OCI-LY3 (cell line): Measurements from ENCODE around the gene NCKAP5.

Experiments
- CTCF ChIP-seq: fragments of 200-600, 300-600 bp; sonication (generic); IDR thresholded peaks from 2 replicates; pipeline ENCODE4 v1.5.1; 2014; ENCODE audit warnings: antibody characterized with exemption, low read length, low read depth
- EZH2phosphoT487 ChIP-seq: fragments of 200-600 bp; shearing (Covaris generic); IDR thresholded peaks from 2 replicates; pipeline ENCODE4 v1.6.1; 2018; ENCODE audit warnings: antibody characterized with exemption, mixed run types, low read depth

- TF ChIP-seq CTCF (no peak), EZH2phosphoT487 (no peak)
Measured at GRCh38 chr2:133525090-133525489, 43.2 kb downstream of the NCKAP5 start.
